SU-DHL-6 (cell line): Measurements from ENCODE around the gene RIN1.
"Not testable (repeated sequence)": the region's sequence is repeated elsewhere in the genome, so short reads cannot be mapped to it uniquely, and the experiment has no call there.

Experiments used
- H2AFZ ChIP-seq: fragments of 200-600 bp; sonication (generic); 2 replicates; pipeline ENCODE4 v1.6.1; 2014; ENCODE audit warnings: low read depth, mild to moderate bottlenecking, moderate library complexity, mixed read lengths, antibody characterized with exemption, low read length; ENCODE audit not compliant: severe bottlenecking
- H3F3A ChIP-seq: fragments of 200-600 bp; shearing (Covaris generic); 2 replicates; pipeline ENCODE4 v1.6.0; 2016; ENCODE audit warnings: antibody characterized with exemption, mild to moderate bottlenecking; ENCODE audit not compliant: insufficient read depth
- H3K27ac ChIP-seq: fragments of 200-600 bp; sonication (generic); 2 replicates; pipeline ENCODE4 v1.5.1; 2016; ENCODE audit warnings: low read depth, mild to moderate bottlenecking, low read length, moderate library complexity, mixed read lengths
- H3K27me3 ChIP-seq: fragments of 200-600 bp; sonication (generic), shearing (Covaris generic); 2 replicates; pipeline ENCODE4 v1.6.0; 2014; ENCODE audit warnings: mild to moderate bottlenecking, low read length
- H3K36me3 ChIP-seq: fragments of 200-600 bp; sonication (generic); 2 replicates; pipeline ENCODE4 v1.6.1; 2014; ENCODE audit warnings: mild to moderate bottlenecking, low read length, mixed read lengths
- H3K4me2 ChIP-seq: fragments of 300-600, 200-600 bp; shearing (Covaris generic), sonication (generic); 2 replicates; pipeline ENCODE4 v1.6.0; 2014; ENCODE audit warnings: low read length, low read depth, mild to moderate bottlenecking; ENCODE audit not compliant: poor library complexity, severe bottlenecking
- H3K4me3 ChIP-seq: fragments of 200-600 bp; sonication (generic); 2 replicates; pipeline ENCODE4 v1.5.1; 2014; ENCODE audit warnings: antibody characterized with exemption, low read length, mild to moderate bottlenecking, mixed read lengths; ENCODE audit not compliant: insufficient read depth, poor library complexity, severe bottlenecking
- H3K79me2 ChIP-seq: fragments of 200-600 bp; sonication (generic); 2 replicates; pipeline ENCODE4 v1.6.1; 2014; ENCODE audit warnings: mild to moderate bottlenecking, low read length, moderate library complexity; ENCODE audit not compliant: insufficient read depth
- H3K9ac ChIP-seq: fragments of 200-600 bp; sonication (generic); 2 replicates; pipeline ENCODE4 v1.7.0; 2014; ENCODE audit warnings: mild to moderate bottlenecking, low read length
- H3K9me2 ChIP-seq: fragments of 200-600 bp; sonication (generic); replicated peaks from 2 replicates; pipeline ENCODE4 v1.6.1; 2014; ENCODE audit warnings: low read length; ENCODE audit not compliant: insufficient read depth
- H3K9me3 ChIP-seq: fragments of 200-600 bp; sonication (generic); 2 replicates; pipeline ENCODE4 v1.6.1; 2014; ENCODE audit warnings: low read length, mixed read lengths; ENCODE audit not compliant: insufficient read depth
- H4K20me1 ChIP-seq: fragments of 200-600 bp; sonication (generic); 2 replicates; pipeline ENCODE4 v1.6.1; 2014; ENCODE audit warnings: low read depth, mild to moderate bottlenecking, antibody characterized with exemption, low read length, moderate library complexity, mixed read lengths
- CTCF ChIP-seq: fragments of 200-600 bp; sonication (generic); IDR thresholded peaks from one replicate; pipeline ENCODE4 v1.5.1; 2017; ENCODE audit warnings: antibody characterized with exemption, mild to moderate bottlenecking, low read length, moderate library complexity; ENCODE audit not compliant: insufficient read depth, poor library complexity, severe bottlenecking
- EZH2phosphoT487 ChIP-seq: fragments of 200-600 bp; sonication (generic), shearing (Covaris generic); conservative IDR thresholded peaks from 2 replicates; pipeline ENCODE4 v1.6.1; 2018; ENCODE audit warnings: mild to moderate bottlenecking, antibody characterized with exemption, low read length, moderate library complexity, mixed read lengths

RIN1 gene

GRCh38 chr11:66360406-66361073 is 24.3 kb upstream of the RIN1 start:
- no peak overlapping the region for H3K9ac ChIP-seq
- H3F3A ChIP-seq, result no peaks in the 10 kb centered on the region
- TF ChIP-seq EZH2phosphoT487 (no peak), CTCF (no peak)
- no peaks in the 10 kb centered on the region for H3K79me2 ChIP-seq
- H4K20me1 ChIP-seq, result no peaks in the 10 kb centered on the region
- H3K36me3 ChIP-seq, result no peaks in the 10 kb centered on the region; the same call in 1 of the 2 replicates
- H2AFZ ChIP-seq, result no peak overlapping the region
- no peak overlapping the region for H3K27ac ChIP-seq
- H3K4me2 ChIP-seq, result no peak overlapping the region
- no peaks in the 10 kb centered on the region for H3K9me3 ChIP-seq
- no peaks in the 10 kb centered on the region for H3K27me3 ChIP-seq
- H3K9me2 ChIP-seq, result no peaks in the 10 kb centered on the region
- no peak overlapping the region for H3K4me3 ChIP-seq

GRCh38 chr11:66359662-66360087 is 23.4 kb upstream of the RIN1 start:
- Histone ChIP-seq H3F3A (no peaks in the 10 kb centered on the region), H3K27me3 (no peaks in the 10 kb centered on the region), H3K4me3 (no peak overlapping the region), H3K9me3 (no peaks in the 10 kb centered on the region), H4K20me1 (no peaks in the 10 kb centered on the region), H3K9me2 (no peaks in the 10 kb centered on the region), H2AFZ (no peak overlapping the region), H3K79me2 (no peaks in the 10 kb centered on the region), H3K9ac (no peak overlapping the region), H3K36me3 (no peaks in the 10 kb centered on the region; the same call in 1 of the 2 replicates), H3K4me2 (no peak overlapping the region), H3K27ac (no peak overlapping the region)
- no peak for TF ChIP-seq EZH2phosphoT487
- no peak for TF ChIP-seq CTCF

- H3K9ac ChIP-seq, H3K4me2 ChIP-seq, H3K9me3 ChIP-seq, H3K27ac ChIP-seq, H3K36me3 ChIP-seq, H3K4me3 ChIP-seq, H3K79me2 ChIP-seq, H3K27me3 ChIP-seq, H4K20me1 ChIP-seq, H2AFZ ChIP-seq, H3K9me2 ChIP-seq: not testable (repeated sequence)
- peaks cover 10% of the 10 kb centered on the region for H3F3A ChIP-seq
These were observed 14.5 kb upstream of the RIN1 start for GRCh38 chr11:66350560-66351235.

- H4K20me1 ChIP-seq, result no peaks in the 10 kb centered on the region
- H2AFZ ChIP-seq, result no peak overlapping the region
- H3F3A ChIP-seq, result peaks cover 16% of the 10 kb centered on the region
- no peaks in the 10 kb centered on the region for H3K27me3 ChIP-seq
- peaks cover 8% of the 10 kb centered on the region for H3K79me2 ChIP-seq
- TF ChIP-seq CTCF (no peak), EZH2phosphoT487 (no peak)
- H3K36me3 ChIP-seq, result no peaks in the 10 kb centered on the region
- H3K9ac ChIP-seq, result no peak overlapping the region
- H3K9me3 ChIP-seq, result no peaks in the 10 kb centered on the region
- no peak overlapping the region for H3K4me3 ChIP-seq
- peak overlapping the region; percentile 5 for H3K4me2 ChIP-seq
- H3K9me2 ChIP-seq, result no peaks in the 10 kb centered on the region
- H3K27ac ChIP-seq, result no peak overlapping the region
These were observed 12.8 kb upstream of the RIN1 start for GRCh38 chr11:66349084-66349386.
